GM19467 (cell line): ENCODE measurements around the gene MRPS21.
"Not testable (repeated sequence)": the region's sequence is repeated elsewhere in the genome, so short reads cannot be mapped to it uniquely, and the experiment has no call there.

Experiments used
- ATAC-seq: cut with Tn5 transposase; IDR thresholded peaks from one replicate; pipeline ENCODE4 v1.9.1; 2021; ENCODE audit warnings: mild to moderate bottlenecking, moderate library complexity; ENCODE audit not compliant: unreplicated experiment

MRPS21 gene

GRCh38 chr1:150281221-150281757 is 12.4 kb upstream of the MRPS21 start:
- no peak for ATAC-seq

GRCh38 chr1:150281758-150282557 is 11.7 kb upstream of the MRPS21 start, which contains the start of gene CIART:
CIART (plus strand) TSS chr1:150282554; CDS start chr1:150283268, 714 bp downstream.
- ATAC-seq, result no peak

GRCh38 chr1:150282558-150282958 is 11.1 kb upstream of the MRPS21 start:
- ATAC-seq, result no peak

- no peak for ATAC-seq
Observed at GRCh38 chr1:150283260-150283659, 10.4 kb upstream of the MRPS21 start.

GRCh38 chr1:150288382-150288781 is 5.3 kb upstream of the MRPS21 start:
- ATAC-seq, result no peak

GRCh38 chr1:150288822-150289221 is 4.8 kb upstream of the MRPS21 start:
- ATAC-seq, result no peak

- ATAC-seq, result no peak
Observed at GRCh38 chr1:150295476-150295875, 1.8 kb downstream of the MRPS21 start.

- no peak for ATAC-seq
Observed at GRCh38 chr1:150299716-150300115, 6.1 kb downstream of the MRPS21 start.

GRCh38 chr1:150302338-150302737 is 8.7 kb downstream of the MRPS21 start:
- ATAC-seq, result no peak

- ATAC-seq, result no peak
Observed at GRCh38 chr1:150302902-150303301, 9.2 kb downstream of the MRPS21 start.

GRCh38 chr1:150308585-150308984 is 14.9 kb downstream of the MRPS21 start:
- not testable (repeated sequence) for ATAC-seq

GRCh38 chr1:150309758-150310508 is 16.3 kb downstream of the MRPS21 start:
- no peak for ATAC-seq

GRCh38 chr1:150311762-150312161 is 18.1 kb downstream of the MRPS21 start:
- no peak for ATAC-seq

GRCh38 chr1:150314691-150315090 is 21.0 kb downstream of the MRPS21 start:
- ATAC-seq, result not testable (repeated sequence)

- no peak for ATAC-seq
Observed at GRCh38 chr1:150320667-150320978, 27.0 kb downstream of the MRPS21 start.

- ATAC-seq, result no peak
Observed at GRCh38 chr1:150321826-150322166, 28.1 kb downstream of the MRPS21 start.

GRCh38 chr1:150322310-150322709 is 28.6 kb downstream of the MRPS21 start:
- ATAC-seq, result no peak

- no peak for ATAC-seq
Observed at GRCh38 chr1:150332651-150333290, 39.1 kb downstream of the MRPS21 start.

GRCh38 chr1:150346316-150346715 is 52.7 kb downstream of the MRPS21 start:
- ATAC-seq, result no peak

- ATAC-seq, result no peak
Observed at GRCh38 chr1:150352866-150353265, 59.2 kb downstream of the MRPS21 start.
